Measurements from ENCODE around the gene LRRC36.

Gene LRRC36

DNA sequence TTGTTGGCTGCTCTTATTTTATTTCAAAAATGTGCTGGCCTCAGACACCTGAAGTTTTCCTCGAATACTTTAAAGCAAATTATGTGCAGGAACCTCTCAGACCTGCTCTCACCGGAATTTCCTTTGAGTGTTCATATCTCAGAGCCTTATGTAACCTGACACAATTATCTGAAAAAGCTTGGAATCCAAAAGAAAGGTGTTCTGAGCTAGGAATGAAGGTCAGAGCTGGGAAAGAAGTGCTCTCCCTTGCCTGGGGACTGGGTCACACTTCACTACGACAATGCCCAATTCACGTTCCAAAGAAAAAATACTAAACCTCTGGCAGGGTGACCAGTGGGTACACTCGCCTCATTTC is 97.6 kb downstream of the LRRC36 start:
- DNase-seq (ENCODE audit: low spot score): no peak

DNA sequence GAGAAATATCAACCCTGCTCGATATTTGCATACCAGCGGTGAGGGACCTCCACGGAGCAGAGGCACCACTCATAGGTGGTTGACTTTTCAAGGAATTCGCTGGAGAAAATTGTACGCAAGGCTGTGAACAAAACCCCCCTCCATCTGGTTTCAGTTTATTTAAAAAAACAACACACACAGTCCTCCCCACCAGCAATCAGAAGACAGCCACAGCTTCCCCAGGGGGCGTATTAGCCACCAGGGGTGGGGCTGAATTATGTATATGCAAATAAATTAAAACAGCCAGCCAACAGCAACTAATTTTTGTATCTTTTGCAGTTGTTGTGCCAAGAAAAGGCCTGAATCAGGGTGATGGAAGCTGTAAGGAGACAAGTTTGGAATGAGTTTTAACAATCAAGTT is 98.4 kb downstream of the LRRC36 start:
- no peak for DNase-seq (ENCODE audit: low spot score)

DNA sequence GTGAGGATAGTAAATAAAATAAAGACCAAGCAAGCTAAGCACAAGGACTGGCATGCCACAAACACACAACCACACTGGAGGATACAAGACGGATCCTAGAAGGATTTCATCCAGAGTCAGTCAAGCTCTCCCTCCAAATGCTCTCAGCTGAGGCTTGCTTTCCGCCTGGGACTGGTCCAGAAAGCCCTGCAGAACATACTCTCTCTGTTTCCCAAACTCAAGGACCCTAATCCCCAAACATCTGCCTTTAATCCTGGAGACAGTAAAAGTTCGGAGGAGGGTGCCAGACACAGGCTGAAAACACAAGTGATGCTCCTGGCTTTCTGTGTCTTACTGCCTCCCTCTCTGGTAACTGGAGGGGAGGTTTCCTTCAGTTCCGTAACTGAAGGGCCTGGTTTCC is 99.0 kb downstream of the LRRC36 start:
- DNase-seq (ENCODE audit: low spot score): no peak

DNA sequence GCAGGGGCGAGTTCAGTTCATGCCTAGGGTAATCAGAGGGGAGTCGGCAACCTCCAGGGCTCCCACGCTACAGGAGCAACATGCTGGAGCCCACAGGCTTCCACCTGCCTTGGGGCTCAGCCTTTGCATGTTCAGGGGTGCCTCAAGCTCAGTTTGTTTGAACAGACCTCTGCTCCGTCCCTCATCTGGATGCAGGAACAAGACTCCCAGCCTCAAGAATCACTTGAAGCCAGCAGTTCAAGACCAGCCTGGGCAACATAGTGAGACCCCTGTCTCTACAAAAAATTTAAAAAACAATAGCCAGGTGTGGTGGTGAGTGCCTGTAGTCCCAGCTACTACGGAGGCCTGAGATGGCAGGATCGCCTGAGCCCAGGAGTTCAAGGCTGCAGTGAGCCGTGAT is 99.4 kb downstream of the LRRC36 start:
- DNase-seq (ENCODE audit: low spot score): no peak

DNA sequence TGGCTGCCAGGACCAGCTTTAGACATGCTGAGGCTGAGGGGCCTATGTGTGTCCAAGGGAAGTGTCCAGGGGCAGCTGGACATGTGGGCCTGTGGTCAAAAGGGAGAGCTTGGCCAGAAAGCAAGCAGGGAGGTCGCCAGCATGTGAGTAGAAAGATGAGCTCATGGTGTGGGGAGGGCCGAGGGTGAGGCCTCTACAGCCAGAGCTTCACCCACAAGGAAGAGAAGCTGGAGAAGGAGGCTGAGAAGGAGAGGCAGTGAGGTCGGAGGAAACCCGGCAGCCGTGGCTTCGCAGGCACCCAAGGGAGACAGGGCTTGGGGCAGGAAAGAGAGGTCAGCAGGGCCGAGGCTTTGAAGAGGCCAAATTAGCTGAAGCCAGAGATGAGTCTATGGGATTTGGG is 100.3 kb downstream of the LRRC36 start:
- DNase-seq (ENCODE audit: low spot score): no peak

DNA sequence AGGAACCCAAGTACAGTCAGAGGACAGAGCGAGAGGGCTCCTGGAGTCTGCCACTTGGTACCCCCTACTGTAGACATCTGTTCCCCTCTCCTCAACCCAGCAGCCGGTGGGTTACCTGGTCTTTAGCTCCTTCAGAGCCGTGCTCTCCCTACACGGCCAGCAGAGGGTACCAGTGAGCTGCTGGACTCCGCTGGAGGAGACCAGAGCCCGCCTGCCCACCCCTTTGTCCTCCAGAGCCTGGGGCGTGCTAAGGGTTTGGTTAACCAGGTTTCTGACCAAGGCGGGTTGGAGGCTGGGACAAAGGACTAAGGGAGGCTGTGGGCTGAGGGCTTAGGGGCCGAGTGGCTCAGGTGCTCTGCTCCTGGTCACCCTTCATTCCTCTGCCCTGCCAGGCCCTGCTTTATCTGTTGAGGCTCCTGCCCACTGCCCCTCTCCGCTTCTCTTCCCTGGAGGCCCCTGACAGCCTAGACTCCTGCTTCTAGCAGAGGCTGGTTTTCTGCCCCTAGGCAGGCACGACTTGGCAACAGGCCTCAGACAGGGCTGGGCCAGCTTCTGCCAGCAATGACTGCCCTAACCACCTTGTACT is 101.6 kb downstream of the LRRC36 start:
- peak; percentile 48 for DNase-seq (ENCODE audit: low spot score)

- DNase-seq (ENCODE audit: low spot score): no peak
Measured at GRCh38 chr16:67429053-67429798, 102.6 kb downstream of the LRRC36 start.

DNA sequence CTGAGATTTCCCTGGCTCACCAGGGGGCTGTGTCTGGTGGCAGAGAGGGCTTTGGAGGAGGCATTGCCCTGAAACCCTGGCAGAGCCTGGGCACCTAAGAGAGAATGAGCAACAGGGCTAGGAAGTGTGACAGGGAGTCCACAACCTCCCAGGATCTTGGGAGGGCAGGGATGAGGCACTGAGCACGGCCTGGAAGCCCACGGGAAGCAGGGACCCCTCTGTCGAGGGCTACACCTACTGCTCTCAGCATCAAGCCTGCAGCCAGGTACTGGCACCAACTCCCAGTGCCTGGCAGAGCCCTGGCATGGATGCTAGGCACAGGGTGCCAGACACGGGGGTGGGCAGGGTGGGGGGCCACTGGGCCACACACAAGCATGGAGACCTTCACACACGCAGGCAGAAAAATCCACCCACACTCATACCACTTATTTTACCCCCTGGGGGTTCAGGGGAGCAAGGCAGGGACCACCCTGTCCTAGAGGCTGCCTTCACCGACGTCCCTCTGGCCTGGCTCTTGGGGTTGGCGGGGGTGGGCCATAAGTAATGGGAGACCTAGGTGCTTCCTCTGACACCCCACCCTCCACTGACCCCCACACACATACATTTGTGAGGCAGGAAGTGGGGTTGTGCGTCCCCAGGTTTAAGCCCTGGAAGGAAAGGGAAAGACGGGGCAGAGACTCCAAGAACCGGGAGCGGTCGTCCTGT is 103.3 kb downstream of the LRRC36 start:
- no peak for DNase-seq (ENCODE audit: low spot score)

GRCh38 chr16:67430504-67430976 is 103.9 kb downstream of the LRRC36 start:
- no peak for DNase-seq (ENCODE audit: low spot score)

GRCh38 chr16:67430977-67431774 is 104.6 kb downstream of the LRRC36 start, which contains the start of gene HSD11B2:
Gene HSD11B2, plus strand, starts transcription at chr16:67431121. Its CDS starts 128 bp downstream, at chr16:67431249.
- no peak for DNase-seq (ENCODE audit: low spot score)

DNA sequence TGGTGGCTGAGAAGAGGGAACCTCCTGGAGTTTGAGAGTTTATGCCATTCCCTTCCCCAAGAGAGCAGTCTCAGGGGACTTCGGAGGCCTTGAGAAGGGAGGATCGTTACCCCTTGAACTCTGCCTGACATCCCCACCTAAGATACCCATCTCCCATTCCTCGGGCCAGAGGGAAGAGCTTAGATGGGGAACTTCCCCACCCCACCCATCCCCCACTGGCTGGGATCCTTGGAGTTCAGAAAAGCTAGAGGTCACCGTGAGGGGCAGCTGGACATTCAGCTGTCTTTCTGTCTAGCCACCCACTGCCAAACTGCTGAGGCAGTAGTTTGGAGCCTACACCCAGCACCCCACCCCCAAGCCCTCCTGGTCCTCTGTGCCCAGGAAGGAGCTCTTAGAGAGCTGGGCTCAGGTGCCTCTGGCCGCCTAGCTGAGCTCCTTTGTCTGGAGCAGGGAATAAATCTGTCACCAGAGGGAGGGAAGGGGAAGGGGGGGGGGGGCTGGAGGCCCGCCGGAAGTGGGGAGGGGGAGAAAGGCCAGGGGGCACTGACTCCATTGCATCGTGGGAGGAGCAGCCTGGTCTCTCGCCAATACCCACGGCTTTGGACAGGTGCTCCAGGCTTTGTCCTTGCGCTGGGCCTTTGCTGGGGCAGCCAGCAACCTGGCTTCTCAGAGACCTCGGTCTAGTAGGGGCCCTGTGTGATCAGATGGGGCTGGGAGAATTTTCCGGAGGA is 105.3 kb downstream of the LRRC36 start:
- no peak for DNase-seq (ENCODE audit: low spot score)

DNA sequence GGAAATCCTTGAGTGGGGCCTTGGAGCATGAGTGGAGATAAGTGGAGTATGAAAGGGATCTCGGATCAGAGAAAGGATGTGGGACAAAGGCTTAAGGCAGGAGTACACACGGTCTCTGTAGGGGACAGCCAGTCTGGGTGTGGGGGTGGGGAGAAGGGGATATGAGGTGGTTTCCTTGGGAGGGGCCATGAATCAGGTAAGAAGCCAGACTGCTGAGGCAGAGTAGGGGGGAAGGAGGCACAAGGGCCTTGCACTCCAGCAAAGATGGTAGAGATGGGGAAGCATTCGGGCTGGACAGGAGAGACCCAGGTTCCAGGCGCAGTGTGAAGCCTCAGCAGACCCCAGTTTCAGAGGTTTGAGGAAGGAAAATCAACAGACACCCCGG is 105.9 kb downstream of the LRRC36 start:
- no peak for DNase-seq (ENCODE audit: low spot score)

DNA sequence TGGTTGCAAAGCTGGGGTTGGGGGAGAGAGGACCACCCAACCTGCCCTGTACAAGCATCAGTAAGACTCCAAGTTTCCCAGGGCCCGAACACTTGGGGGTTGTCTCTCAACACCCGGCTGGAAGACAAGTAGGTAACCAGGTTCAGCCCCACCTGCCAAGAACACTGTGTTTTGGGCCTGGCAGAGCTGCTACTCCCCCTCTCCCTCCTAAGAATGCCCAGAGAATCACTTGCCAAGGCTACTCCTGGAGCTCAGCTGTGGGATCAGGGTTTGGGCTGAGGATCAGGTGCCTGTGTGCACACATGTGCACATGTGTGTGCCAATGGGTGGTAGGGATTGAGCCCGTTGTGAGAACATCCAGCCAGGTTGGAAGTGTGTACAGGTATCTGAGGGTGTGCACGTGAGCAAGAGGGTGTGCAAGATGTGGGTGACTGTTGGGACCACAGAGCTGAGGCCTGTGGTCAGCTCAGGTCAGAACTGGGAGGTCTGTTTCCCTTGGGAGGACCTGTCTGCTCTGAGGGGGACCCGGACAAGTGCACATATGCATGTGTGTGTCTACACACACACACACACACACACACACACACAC is 106.6 kb downstream of the LRRC36 start:
- no peak for DNase-seq (ENCODE audit: low spot score)
